ENCODE measurements around the gene CMSS1. TPM values are rescaled to one million over a fixed set of nuclear protein-coding genes. Genes with fewer than 3 reads are reported as not detected.
"Not testable (repeated sequence)": the region's sequence is repeated elsewhere in the genome, so short reads cannot be mapped to it uniquely, and the experiment has no call there.

Gene CMSS1
- total RNA-seq, 4 donors from 2014 or later, result 1.8 to 41.2 (median 17.0) TPM

- Histone ChIP-seq H3K9me3 (no peaks in the 10 kb centered on the region), H3K4me3 (no peak overlapping the region), H3K4me1 (no peaks in the 10 kb centered on the region), H3K36me3 (no peaks in the 10 kb centered on the region), H3K27ac (no peak overlapping the region), H3K27me3 (no peaks in the 10 kb centered on the region)
- TF ChIP-seq, protein P1, sequence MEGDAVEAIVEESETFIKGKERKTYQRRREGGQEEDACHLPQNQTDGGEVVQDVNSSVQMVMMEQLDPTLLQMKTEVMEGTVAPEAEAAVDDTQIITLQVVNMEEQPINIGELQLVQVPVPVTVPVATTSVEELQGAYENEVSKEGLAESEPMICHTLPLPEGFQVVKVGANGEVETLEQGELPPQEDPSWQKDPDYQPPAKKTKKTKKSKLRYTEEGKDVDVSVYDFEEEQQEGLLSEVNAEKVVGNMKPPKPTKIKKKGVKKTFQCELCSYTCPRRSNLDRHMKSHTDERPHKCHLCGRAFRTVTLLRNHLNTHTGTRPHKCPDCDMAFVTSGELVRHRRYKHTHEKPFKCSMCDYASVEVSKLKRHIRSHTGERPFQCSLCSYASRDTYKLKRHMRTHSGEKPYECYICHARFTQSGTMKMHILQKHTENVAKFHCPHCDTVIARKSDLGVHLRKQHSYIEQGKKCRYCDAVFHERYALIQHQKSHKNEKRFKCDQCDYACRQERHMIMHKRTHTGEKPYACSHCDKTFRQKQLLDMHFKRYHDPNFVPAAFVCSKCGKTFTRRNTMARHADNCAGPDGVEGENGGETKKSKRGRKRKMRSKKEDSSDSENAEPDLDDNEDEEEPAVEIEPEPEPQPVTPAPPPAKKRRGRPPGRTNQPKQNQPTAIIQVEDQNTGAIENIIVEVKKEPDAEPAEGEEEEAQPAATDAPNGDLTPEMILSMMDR (IDR thresholded peaks at IDR 0.05), result no peak
- no peak for TF ChIP-seq POLR2A (IDR thresholded peaks at IDR 0.05)
- intact Hi-C loops (cut with DNase I; ENCODE audit: low total_unique reads), result loop anchor here (10.0 kb wide), 1 partner anchor 416 kb away; no protein-coding TSS in a partner anchor
- DNase-seq, result no peak
Measured at GRCh38 chr3:99838755-99839154, 21.1 kb downstream of the CMSS1 start.

GRCh38 chr3:99839613-99840012 lies 22.0 kb downstream of the CMSS1 start:
- no peak overlapping the region for H3K27ac ChIP-seq
- no peak overlapping the region for H3K4me3 ChIP-seq
- H3K4me1 ChIP-seq, result no peaks in the 10 kb centered on the region
- no peak for DNase-seq
- no peaks in the 10 kb centered on the region for H3K27me3 ChIP-seq
- TF ChIP-seq POLR2A (IDR thresholded peaks at IDR 0.05), result no peak
- TF ChIP-seq, protein P1 (IDR thresholded peaks at IDR 0.05), result no peak
- intact Hi-C loops (cut with DNase I; ENCODE audit: low total_unique reads), result loop anchor here (10.0 kb wide), 1 partner anchor 415 kb away; no protein-coding TSS in a partner anchor
- H3K36me3 ChIP-seq, result no peaks in the 10 kb centered on the region
- H3K9me3 ChIP-seq, result no peaks in the 10 kb centered on the region

GRCh38 chr3:99841949-99842348 lies 24.3 kb downstream of the CMSS1 start:
- DNase-seq; H3K27ac ChIP-seq; intact Hi-C loops (cut with DNase I; ENCODE audit: low total_unique reads); H3K27me3 ChIP-seq; H3K36me3 ChIP-seq; H3K4me3 ChIP-seq; H3K4me1 ChIP-seq; H3K9me3 ChIP-seq: not testable (repeated sequence)

DNA sequence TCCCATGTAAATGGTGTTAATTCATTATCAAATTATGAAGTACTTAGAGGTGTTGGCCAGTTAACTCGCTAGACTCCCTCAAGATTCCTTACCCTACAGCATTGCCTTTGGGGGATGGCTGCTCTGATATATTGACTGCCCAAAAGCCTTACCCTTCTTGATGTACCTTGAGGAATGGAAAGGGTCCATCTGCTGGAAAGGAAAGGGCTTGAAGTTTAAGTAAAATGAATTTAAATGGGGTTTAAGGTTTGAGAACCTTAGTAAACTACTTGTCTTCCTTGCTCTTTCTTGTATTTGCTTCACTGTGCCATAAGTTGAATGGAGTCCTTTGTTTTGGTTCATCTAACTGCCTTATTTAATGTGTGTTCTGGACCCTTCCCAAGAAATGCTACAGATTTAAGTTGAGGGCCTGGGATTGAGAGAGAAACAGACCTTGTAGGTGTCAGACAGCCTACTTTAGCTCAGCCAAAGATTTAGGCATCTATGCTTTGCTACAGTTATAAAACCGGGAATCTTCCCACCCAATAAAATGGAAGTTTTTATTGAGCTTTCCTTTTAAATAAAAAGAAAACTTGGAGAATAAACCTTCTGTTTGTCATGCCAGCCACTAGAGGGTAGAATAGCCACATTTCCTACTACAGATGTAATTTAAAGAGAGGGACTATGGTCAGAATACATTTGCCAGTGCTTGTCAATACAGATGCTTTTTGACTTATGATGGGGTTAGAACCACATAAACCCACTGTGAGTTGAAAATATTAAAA lies 25.3 kb downstream of the CMSS1 start:
- intact Hi-C loops (cut with DNase I; ENCODE audit: low total_unique reads), result no loop called here
- no peaks in the 10 kb centered on the region for H3K27me3 ChIP-seq
- TF ChIP-seq, protein P1 (IDR thresholded peaks at IDR 0.05), result peak; percentile 71 to 80 (median 75)
- TF ChIP-seq POLR2A (IDR thresholded peaks at IDR 0.05), result no peak
- peaks cover 5 to 6% of the 10 kb centered on the region in 2 donors for H3K4me1 ChIP-seq
- no peak for DNase-seq
- H3K9me3 ChIP-seq, result no peaks in the 10 kb centered on the region
- H3K27ac ChIP-seq, result peak overlapping the region; percentile 80 to 87
- no peaks in the 10 kb centered on the region for H3K36me3 ChIP-seq
- no peak overlapping the region for H3K4me3 ChIP-seq

DNA sequence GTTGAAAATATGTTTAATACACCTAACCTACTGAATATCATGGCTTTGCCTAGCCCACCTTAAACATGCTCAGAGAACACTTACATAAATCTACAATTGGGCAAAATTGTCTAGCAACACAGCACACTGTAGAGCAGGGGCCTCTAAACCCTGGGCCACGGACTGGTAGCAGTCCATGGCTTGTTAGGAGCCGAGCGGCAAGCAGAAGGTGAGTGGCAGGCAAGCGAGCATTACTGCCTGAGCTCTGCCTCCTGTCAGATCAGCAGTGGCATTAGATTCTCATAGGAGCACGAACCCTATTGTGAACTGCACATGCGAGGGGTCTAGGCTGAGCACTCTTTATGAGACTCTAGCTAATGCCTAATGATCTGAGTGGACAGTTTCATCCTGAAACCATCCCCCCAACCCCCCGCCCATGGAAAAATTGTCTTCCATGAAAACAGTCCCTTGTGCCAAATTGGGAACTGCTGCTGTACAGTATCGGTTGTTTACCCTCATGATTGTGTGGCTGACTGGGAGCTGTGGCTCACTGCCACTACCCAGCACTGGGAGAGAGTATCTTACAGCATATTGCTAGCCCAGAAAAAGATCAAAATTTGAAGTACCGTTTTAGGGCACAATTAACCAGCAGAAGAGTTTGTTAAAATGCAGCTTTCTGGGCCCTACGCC lies 26.1 kb downstream of the CMSS1 start:
- intact Hi-C loops (cut with DNase I; ENCODE audit: low total_unique reads), result no loop called here
- DNase-seq, result no peak

More for the DNA sequence above, 26.1 kb downstream of the CMSS1 start:
- Histone ChIP-seq H3K4me1 (peaks cover 5 to 6% of the 10 kb centered on the region in 2 donors), H3K36me3 (no peaks in the 10 kb centered on the region), H3K4me3 (no peak overlapping the region), H3K27ac (peak overlapping the region; percentile 80 to 87), H3K27me3 (no peaks in the 10 kb centered on the region), H3K9me3 (no peaks in the 10 kb centered on the region)
- TF ChIP-seq, protein P1 (IDR thresholded peaks at IDR 0.05), result no peak
- no peak for TF ChIP-seq POLR2A (IDR thresholded peaks at IDR 0.05)

Data from uterus (tissue), 4 donors.